Measurements from ENCODE around the gene ARSG. TPM values are rescaled to one million over a fixed set of nuclear protein-coding genes. Genes with fewer than 3 reads are reported as not detected.
"Not testable (repeated sequence)": the region's sequence is repeated elsewhere in the genome, so short reads cannot be mapped to it uniquely, and the experiment has no call there.

Gene ARSG
- total RNA-seq, 4 donors from 2014 or later, result 9.1 to 28.3 (median 18.1) TPM

GRCh38 chr17:68352041-68352440 lies 60.7 kb downstream of the ARSG start:
- H3K36me3 ChIP-seq, result no peaks in the 10 kb centered on the region
- H3K27me3 ChIP-seq, result no peaks in the 10 kb centered on the region
- WGBS, 2 donors, result 81 to 87% methylated on average over 3 of the region's 3 CpGs
- no peaks in the 10 kb centered on the region for H3K9me3 ChIP-seq
- DNase-seq, result no peak
- H3K4me3 ChIP-seq (replicated peaks in 1 of 3), result no peak overlapping the region
- no peaks in the 10 kb centered on the region for H3K4me1 ChIP-seq
- intact Hi-C loops (cut with DNase I), result no loop called here
- no peak overlapping the region for H3K27ac ChIP-seq
- no peak for TF ChIP-seq POLR2A (IDR thresholded peaks at IDR 0.05)
- TF ChIP-seq, protein P1, sequence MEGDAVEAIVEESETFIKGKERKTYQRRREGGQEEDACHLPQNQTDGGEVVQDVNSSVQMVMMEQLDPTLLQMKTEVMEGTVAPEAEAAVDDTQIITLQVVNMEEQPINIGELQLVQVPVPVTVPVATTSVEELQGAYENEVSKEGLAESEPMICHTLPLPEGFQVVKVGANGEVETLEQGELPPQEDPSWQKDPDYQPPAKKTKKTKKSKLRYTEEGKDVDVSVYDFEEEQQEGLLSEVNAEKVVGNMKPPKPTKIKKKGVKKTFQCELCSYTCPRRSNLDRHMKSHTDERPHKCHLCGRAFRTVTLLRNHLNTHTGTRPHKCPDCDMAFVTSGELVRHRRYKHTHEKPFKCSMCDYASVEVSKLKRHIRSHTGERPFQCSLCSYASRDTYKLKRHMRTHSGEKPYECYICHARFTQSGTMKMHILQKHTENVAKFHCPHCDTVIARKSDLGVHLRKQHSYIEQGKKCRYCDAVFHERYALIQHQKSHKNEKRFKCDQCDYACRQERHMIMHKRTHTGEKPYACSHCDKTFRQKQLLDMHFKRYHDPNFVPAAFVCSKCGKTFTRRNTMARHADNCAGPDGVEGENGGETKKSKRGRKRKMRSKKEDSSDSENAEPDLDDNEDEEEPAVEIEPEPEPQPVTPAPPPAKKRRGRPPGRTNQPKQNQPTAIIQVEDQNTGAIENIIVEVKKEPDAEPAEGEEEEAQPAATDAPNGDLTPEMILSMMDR (IDR thresholded peaks at IDR 0.05), result peak in 1 of 6 experiments; percentile 8

DNA sequence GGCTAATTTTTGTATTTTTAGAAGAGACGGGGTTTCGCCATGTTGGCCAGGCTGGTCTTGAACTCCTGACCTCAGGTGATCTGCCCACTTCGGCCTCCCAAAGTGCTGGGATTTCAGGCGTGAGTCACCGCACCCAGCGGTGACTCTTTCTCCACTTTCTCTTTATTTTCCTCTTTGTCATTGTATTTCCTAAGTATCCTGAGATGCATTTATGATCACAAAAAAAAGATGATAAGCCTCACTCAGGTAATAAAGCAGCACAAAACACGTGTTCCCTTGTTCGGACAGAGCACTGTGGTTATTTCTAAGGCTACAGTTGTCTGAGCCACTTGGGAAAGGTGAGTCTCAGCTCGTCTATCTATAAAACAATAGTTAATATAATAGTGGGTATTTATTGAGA lies 61.4 kb downstream of the ARSG start:
- H3K4me1 ChIP-seq; H3K27ac ChIP-seq; DNase-seq; H3K27me3 ChIP-seq; intact Hi-C loops (cut with DNase I); H3K36me3 ChIP-seq; H3K4me3 ChIP-seq (replicated peaks in 1 of 3); H3K9me3 ChIP-seq: not testable (repeated sequence)
- WGBS, 2 donors, result 95 to 97% methylated on average over 9 of the region's 9 CpGs

DNA sequence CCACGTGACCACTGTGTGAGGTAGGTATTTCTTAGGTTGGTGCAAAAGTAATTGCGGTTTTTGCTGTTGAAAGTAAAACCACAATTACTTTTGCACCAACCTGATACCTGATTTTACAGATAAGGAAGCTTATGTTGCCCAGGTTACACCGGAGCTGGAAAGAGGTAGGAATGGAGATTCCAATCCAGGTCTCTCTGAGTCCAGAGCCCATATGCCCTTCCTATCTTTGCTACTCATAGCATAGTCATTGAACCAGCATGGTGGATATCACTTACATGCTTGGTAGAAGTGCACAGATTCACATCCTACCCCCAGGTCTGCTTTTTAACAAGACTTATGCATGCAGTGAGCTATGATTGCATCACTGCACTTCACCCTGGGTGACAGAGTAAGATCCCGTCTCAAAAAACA lies 61.8 kb downstream of the ARSG start:
- Histone ChIP-seq H3K4me1 (no peaks in the 10 kb centered on the region), H3K27ac (no peak overlapping the region), H3K9me3 (no peaks in the 10 kb centered on the region), H3K4me3 (replicated peaks in 1 of 3) (no peak overlapping the region), H3K36me3 (no peaks in the 10 kb centered on the region), H3K27me3 (no peaks in the 10 kb centered on the region)
- 74 to 90% methylated on average over 4 of the region's 4 CpGs for WGBS, 2 donors
- intact Hi-C loops (cut with DNase I), result no loop called here
- TF ChIP-seq POLR2A (IDR thresholded peaks at IDR 0.05), result no peak
- TF ChIP-seq, protein P1 (IDR thresholded peaks at IDR 0.05), result no peak
- no peak for DNase-seq

DNA sequence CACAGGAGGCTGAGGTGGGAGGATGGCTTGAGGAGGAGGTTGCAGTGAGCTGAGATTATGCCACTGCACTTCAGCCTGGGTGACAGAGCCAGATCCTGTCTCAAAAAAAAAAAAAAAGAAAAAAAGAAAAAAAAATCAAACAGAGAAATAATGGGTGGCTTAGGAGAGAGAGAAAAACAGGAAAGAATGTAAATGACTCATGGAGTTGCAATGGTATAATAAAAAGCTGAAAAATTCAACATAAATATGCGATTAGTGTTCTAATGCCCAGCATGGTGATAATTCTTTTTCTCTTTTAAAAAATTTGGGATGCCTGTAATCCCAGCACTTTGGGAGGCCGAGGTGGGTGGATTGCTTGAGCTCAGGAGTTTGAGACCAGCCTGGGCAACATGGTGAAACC lies 63.0 kb downstream of the ARSG start:
- 74 to 90% methylated on average over 2 of the region's 2 CpGs for WGBS, 2 donors
- DNase-seq; H3K9me3 ChIP-seq; intact Hi-C loops (cut with DNase I); H3K4me1 ChIP-seq; H3K27me3 ChIP-seq; H3K36me3 ChIP-seq; H3K27ac ChIP-seq; H3K4me3 ChIP-seq (replicated peaks in 1 of 3): not testable (repeated sequence)

GRCh38 chr17:68355108-68355507 lies 63.8 kb downstream of the ARSG start:
- H3K9me3 ChIP-seq; H3K36me3 ChIP-seq; intact Hi-C loops (cut with DNase I); H3K4me1 ChIP-seq; H3K27ac ChIP-seq; H3K4me3 ChIP-seq (replicated peaks in 1 of 3); DNase-seq; H3K27me3 ChIP-seq: not testable (repeated sequence)
- WGBS, 2 donors, result 94% methylated on average over 5 of the region's 5 CpGs

DNA sequence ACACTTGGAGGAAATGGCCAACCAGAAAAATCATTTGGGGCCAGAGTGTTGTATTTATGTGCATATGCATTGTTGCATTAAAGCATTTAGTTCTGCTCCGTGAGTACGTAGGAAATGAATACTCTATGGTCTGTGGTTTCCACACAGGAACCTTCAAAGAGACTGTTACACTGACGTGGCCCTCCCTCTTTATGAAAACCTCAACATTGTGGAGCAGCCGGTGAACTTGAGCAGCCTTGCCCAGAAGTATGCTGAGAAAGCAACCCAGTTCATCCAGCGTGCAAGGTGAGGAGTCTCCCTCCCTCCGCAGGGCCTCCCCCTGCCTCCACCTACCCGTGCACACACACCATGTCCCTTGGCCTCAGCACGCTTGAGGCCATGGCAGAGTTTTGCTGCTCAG lies 65.2 kb downstream of the ARSG start:
- no peaks in the 10 kb centered on the region for H3K4me1 ChIP-seq
- H3K27me3 ChIP-seq, result no peaks in the 10 kb centered on the region
- H3K4me3 ChIP-seq (replicated peaks in 1 of 3), result no peak overlapping the region
- DNase-seq, result no peak
- no peaks in the 10 kb centered on the region for H3K36me3 ChIP-seq
- intact Hi-C loops (cut with DNase I), result no loop called here
- TF ChIP-seq POLR2A (IDR thresholded peaks at IDR 0.05), result no peak
- 79 to 82% methylated on average over 8 of the region's 8 CpGs for WGBS, 2 donors
- H3K27ac ChIP-seq, result no peak overlapping the region
- no peaks in the 10 kb centered on the region for H3K9me3 ChIP-seq

DNA sequence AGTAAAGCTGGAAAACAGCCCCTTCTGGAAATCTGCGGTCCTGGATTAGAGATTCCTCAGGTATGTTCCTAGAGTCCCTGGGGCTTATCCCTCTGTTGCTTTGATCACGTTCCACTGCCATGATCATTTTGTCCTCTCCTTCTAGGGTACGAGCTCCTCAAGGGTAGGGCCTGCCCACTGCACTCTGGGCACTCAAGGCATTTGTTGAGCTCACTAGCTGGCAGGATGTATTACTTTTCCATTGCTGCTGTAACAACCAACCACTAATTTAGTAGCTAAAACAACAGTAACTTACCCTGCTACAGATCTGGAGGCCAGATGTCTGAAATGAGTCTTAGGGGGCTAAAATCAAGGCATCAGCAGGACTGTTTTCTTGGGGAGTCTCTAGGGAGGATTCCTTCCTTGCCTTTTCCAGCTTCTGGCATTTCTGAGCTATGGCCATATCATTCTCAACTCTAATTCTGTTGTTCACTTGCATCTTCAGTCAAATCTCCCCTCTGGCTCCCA lies 65.7 kb downstream of the ARSG start:
- 91 to 96% methylated on average over 3 of the region's 3 CpGs for WGBS, 2 donors
- Histone ChIP-seq H3K27ac (no peak overlapping the region), H3K27me3 (no peaks in the 10 kb centered on the region), H3K9me3 (no peaks in the 10 kb centered on the region), H3K36me3 (no peaks in the 10 kb centered on the region), H3K4me1 (no peaks in the 10 kb centered on the region), H3K4me3 (replicated peaks in 1 of 3) (no peak overlapping the region)
- TF ChIP-seq POLR2A (IDR thresholded peaks at IDR 0.05), result no peak
- TF ChIP-seq, protein P1 (IDR thresholded peaks at IDR 0.05), result no peak
- no peak for DNase-seq
- intact Hi-C loops (cut with DNase I), result no loop called here
